Effector CD4-positive, alpha-beta T cell (primary cell): ENCODE data around the gene PTPRJ.

Source experiments
- DNase-seq: peaks from one replicate; pipeline ENCODE4 v3.0.0-alpha.2; 2020

Gene PTPRJ

DNA sequence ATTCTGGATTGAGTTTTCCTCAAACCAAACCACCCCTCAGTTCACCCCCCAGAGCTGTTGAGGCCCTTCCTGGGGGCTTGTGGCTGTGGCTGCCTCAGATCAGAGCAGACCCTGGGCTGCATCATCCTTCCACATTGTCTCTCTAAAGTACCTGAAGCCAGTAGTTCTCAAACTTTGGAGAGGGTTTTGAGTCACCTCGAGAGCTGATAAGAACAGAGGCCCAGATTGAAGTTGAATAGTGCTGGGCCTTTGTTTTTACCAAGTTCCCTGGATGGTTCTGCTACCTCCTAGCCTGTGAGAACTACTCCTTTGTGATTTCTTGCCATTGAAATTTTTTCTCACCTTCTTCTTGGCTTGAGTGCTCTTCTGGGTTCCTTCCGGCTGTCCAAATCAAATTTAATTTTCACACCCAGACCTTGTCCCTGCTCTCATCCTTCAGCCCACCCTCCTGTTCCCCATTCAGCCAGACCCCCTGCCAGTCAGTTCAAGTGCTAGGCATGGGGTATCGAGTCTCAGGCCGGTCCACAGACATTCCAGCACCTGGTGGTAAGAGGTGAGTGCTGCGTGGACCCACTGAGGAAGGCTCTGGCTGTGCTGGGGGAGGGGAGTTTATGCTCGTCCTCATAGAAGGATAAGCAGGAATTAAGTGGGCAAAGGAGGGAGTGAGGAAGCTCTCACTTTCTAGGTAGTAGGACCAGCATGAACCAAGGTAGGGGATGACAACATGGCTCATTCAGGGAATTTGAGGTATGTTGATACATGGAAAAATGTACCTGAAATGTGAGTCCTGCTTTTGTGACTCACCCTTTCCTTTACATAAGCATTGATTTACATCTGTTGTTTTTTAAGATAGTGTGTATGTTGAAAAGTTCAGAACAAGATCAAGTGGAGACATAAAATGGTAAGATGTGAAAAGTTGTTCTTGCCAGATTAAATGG lies 116.5 kb downstream of the PTPRJ start:
- no peak for DNase-seq

- DNase-seq: no peak
These were observed 117.7 kb downstream of the PTPRJ start for GRCh38 chr11:48098024-48098423.

DNA sequence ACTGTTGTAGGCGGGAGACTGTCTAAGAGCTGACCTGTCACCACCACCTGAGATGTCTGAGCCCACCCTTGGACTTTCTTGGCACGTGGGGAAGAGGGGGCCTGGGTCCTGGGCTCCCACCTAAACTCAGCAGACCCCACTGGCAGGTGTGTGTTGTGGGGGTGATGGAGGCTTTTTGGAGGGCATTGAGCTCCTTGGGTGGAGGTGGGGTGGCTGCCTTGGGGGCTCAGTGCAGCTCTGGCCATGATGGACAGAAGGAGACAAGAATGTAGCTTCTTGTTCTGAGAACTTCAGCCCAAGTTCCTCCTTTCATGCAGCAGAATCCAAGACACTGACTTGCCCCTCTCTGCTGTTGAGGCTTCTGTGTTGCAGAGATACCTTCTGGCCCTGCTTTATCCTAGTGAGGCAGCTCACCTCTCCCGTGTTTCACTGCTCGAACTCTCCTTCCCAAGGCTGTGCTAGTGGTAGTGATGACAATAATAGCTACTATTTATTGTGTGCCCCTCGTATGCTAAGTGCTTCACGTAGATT lies 119.6 kb downstream of the PTPRJ start:
- DNase-seq: no peak

- DNase-seq: no peak
These were observed 120.8 kb downstream of the PTPRJ start for GRCh38 chr11:48101044-48101733.

- no peak for DNase-seq
These were observed 121.6 kb downstream of the PTPRJ start for GRCh38 chr11:48101958-48102357.

DNA sequence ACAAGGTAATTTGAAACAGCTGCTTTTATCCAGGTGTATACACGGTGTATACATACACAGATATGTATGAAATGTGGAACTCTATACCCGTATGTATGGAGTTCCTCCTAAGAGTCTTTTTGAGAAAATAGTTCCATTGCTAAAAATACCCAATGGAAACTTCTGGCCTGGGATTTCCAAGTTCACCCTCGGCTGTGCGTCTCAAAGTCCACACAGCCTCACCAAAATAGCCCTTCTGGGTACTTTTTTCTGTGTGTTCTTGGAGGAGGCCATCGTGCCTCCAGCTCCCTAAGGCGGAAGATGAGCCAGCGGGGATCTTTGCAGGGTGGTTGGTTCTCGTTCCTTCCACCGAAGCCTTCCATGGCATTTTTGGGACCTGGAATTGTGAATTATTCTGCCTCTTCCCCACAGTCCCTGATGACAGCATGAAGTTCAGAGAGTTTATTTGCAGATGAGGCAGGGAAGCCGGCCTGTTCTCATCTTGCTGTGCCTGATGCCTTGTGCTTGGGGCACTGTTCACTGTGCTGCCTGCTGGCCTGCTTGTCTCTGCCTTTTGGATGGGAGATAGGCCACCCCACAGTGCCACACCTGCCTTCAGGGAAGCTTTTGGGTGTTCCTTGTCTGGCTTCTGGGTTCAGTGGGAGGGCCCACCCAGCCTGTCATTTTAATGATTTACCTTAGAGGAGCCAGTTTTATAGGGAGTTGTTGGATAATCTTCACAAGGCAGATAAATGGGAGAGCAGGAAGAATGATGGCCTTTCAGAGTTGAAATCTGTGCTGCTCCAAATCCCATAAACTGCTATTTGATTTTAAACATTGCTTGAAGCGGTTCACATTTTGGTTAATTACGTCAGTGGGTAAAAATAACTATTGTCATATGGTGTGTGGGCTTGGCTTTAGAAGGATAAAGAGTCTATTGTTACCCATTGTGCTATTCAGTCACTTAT lies 123.5 kb downstream of the PTPRJ start:
- no peak for DNase-seq

DNA sequence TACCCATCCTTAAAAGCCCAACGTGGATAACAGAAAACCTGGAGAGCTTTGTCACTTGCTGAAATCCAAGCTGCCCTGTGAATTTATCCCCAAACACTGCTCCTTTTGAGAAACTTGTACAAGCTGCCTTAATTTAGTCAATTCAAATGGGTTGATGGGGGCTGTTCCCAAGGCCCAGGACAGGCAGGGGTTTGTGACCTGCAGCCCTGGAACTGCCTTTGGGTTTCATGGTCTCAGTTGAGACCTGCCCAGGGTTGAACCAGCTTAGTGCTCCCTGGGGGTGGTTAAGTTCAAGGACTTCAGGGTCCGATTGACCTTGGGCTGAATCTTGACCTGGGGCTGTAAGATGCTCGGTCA lies 124.2 kb downstream of the PTPRJ start:
- DNase-seq: no peak

DNA sequence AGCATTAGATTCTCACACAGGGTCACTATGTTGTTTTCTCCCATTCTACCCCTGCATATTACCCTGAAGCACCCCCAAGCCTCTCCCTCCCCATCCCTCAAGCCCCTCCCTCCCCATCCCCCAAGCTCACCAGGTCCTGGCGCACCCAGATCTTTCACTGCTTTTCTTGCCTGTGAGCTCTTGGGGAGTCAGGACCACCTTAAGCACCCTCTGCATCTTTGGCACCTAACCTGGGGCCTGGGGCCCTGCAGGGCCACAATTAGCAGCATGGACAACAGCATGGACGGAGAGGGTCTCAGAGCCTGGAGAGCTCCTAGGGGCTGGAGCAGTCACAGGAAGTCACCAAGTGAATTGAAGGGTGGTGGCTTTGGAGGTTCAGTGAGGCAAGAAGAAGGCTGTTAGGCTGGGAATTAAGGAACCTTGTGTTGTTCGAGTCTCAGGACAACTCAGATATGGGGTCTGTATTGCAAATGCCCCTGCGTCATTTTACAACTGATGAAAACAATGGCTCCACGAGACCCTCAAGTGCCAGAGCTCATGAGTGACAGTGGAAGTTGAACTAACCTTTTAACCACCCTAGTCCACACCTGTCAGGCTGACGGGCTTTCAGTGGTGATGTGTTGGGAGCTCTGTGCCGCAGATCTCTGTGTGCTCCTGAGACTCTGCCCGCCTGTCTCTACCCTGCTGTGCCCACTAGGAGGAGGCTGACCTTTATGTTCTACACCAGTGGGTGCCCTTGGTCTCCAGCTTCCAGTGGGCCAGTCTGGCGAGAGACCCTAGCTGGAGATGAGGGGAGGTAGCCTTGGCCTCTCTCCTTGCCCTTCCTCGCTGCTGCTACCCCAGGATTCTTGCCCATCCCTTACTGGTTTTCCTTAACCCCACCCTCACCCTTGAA lies 125.0 kb downstream of the PTPRJ start:
- no peak for DNase-seq

GRCh38 chr11:48106166-48106565 lies 125.8 kb downstream of the PTPRJ start:
- no peak for DNase-seq

DNA sequence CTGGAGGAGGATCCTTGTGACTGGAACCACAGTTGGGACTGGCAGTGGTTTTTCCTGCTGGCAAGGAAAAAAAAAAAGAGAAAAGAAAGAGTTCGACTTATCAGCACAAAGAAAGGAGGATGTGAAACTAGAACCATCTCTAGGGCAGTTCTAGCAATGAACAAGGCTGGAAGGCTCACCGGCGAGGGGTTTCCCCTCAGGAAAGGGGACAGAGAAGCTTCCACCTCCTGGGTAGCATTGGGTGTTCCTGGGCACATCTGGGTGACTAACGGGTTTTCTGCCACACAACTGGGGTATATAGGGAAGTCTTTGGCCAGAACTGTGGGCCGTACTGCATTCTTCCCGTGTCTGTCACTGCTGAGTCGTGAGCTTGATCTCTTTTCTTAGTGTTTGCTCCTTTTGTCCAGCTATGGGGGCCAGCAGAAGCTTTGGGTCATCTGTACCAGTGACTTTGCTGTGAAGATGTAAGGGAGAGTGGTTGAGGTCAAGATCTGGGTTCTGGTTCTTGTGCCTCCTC lies 126.9 kb downstream of the PTPRJ start:
- no peak for DNase-seq

GRCh38 chr11:48108231-48109045 lies 128.1 kb downstream of the PTPRJ start:
- no peak for DNase-seq

GRCh38 chr11:48109046-48109666 lies 128.8 kb downstream of the PTPRJ start:
- DNase-seq: no peak

DNA sequence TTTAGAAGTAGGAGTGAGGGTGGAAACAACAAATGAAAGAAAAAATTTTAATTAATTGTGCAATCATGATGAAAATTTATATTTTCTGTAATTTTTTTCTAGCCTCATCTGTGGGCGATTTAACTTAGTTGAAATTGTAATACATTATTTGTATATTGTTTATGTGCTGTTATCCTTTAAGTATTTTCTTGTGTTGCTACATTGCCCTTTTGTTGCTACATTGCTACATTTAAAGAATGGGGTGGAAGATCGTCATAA lies 130.1 kb downstream of the PTPRJ start:
- DNase-seq: no peak

DNA sequence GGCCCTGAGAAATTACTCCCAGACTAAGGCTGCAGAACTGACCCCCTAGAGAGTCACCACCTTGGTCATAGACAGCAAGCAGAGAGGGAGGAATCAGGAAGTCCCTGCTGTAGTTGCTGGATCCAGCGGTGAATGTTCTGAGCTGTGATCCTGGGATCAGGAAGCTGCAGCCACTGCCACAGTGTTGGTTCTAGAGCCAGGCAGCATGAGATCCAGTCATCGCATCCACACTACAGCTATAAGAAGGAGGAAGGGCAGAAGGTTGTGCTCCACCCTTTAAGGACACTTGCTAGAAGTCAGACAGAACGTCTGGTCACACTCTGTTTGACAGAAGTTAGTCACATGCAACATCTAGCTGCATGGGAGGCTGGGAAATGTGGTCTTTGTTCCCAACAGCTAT lies 131.5 kb downstream of the PTPRJ start:
- no peak for DNase-seq

DNA sequence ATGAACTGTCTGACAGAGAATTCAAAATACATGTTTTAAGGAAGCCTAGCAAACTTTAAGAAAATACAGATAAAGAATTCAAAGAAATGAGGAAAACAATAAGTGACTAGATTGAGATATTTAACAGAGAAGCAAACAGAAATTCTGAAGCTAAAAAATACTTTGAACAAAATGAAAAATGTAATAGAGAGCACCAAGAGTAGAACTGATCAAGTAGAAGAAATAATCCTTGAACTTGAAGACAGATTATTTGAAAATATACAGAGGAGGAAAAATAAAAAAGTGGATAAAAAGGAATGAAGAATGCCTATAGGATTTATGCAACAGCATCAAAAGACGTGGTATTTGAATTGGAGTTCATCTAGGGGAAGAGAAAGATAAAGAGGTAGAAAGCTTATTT lies 134.4 kb downstream of the PTPRJ start:
- DNase-seq: no peak

GRCh38 chr11:48116437-48117228 lies 136.3 kb downstream of the PTPRJ start:
- DNase-seq: no peak

DNA sequence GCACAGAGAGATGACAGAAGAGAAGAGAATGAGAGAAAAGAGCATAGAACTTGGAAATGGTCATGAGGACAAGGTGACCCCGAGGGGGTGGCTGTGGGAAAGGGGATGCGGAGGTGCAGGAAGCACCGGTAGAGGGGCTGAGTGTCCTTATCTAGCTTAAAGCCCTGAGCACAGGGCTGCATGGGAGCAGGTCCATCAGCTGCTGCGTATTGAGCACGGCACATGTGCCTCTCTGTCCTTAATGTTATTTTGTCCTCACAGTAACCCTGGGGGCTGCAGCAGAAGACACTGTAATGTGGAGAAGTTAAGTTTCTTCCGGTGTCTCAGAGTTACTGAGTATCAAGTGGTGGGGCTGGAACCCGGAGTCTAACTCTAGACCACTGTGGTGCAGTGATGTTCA lies 141.9 kb downstream of the PTPRJ start:
- DNase-seq: no peak

DNA sequence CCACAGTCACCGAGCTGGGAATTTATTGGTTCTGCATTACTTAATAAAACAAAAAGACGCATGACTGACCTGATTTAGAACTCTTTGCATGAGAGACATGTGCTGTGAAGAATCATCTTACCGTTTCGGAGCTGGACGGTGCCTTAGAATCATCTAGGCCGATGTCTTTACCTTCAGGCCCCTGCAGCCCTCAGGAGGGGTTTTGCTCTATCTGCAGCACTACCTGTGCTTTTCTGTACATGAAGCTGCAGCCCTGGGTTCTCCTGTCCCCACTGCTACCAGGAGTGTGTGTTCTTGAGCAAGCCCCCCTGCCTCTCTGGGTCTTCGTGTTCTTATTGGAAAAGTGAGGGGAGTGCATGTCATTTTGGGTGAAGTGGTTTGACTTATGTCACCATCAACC lies 142.3 kb downstream of the PTPRJ start:
- no peak for DNase-seq

DNA sequence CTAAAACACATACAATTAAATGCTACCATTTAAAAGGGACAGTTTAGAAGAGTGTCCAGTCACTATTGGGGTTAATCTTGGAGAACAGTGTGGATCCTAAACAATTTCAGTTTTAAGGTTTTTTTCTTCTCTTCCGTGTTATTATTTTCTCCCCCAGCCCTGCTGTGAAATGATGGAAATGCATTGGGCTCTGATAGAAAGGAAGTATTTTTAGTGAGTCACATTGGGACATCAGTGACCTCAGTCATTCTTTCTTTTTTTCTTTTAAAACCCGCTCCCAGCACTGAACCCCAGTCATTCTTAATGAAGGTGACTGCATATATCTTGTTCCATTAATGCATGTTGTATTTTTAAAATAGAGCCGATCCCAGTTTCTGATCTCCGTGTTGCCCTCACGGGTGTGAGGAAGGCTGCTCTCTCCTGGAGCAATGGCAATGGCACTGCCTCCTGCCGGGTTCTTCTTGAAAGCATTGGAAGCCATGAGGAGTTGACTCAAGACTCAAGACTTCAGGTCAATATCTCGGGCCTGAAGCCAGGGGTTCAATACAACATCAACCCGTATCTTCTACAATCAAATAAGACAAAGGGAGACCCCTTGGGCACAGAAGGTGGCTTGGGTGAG lies 143.0 kb downstream of the PTPRJ start:
- DNase-seq: no peak
